Tibial nerve (tissue), 3 donors: ENCODE measurements around the gene DCP2.

Source experiments
- CTCF ChIP-seq, 5 experiments: fragments of 200-600 bp in 3 of 5; fragments of 450-650 bp in 2 of 5; sonication (generic) in 3 of 5; IDR thresholded peaks; one replicate each; pipeline ENCODE4 v1.5.1; 2016 to 2019; ENCODE audit warnings: antibody characterized with exemption in 5 of 5, mild to moderate bottlenecking in 3 of 5, moderate library complexity in 2 of 5
- POLR2A ChIP-seq, 2 donors: fragments of 450-650 bp; IDR thresholded peaks; one replicate each; pipeline ENCODE4 v1.6.1; 2017; ENCODE audit warnings: antibody characterized with exemption in 2 of 2, mild to moderate bottlenecking in 2 of 2, moderate library complexity in 2 of 2

- TF ChIP-seq CTCF (IDR thresholded peaks at IDR 0.05) (no peak), POLR2A (IDR thresholded peaks at IDR 0.05) (no peak)
Measured at GRCh38 chr5:112973904-112974303, 2.7 kb upstream of the DCP2 start.
